ENCODE data around the gene PREX1. TPM values are rescaled to one million over a fixed set of nuclear protein-coding genes. Genes with fewer than 3 reads are reported as not detected.

PREX1 gene
- polyA plus RNA-seq, 3 donors = 3.3 to 22.8 (median 21.5) TPM

- WGBS, 3 donors = 54 to 71% (median 54%) methylated on average over 12 of the region's 12 CpGs
- no peak overlapping the region for H3K27ac ChIP-seq (ENCODE audit: low read depth, low read length)
Observed at GRCh38 chr20:48706710-48707365, 121.0 kb downstream of the PREX1 start.

GRCh38 chr20:48706116-48706656 is 121.6 kb downstream of the PREX1 start:
- no peak overlapping the region for H3K27ac ChIP-seq (ENCODE audit: low read depth, low read length)
- 91 to 96% (median 95%) methylated on average over 2 of the region's 2 CpGs for WGBS, 3 donors

GRCh38 chr20:48705240-48706115 is 122.3 kb downstream of the PREX1 start:
- WGBS, 3 donors = 65 to 77% (median 67%) methylated on average over 8 of the region's 8 CpGs
- H3K27ac ChIP-seq (ENCODE audit: low read depth, low read length) = no peak overlapping the region

- 74 to 89% (median 85%) methylated on average over 10 of the region's 10 CpGs for WGBS, 3 donors
- H3K27ac ChIP-seq (ENCODE audit: low read depth, low read length) = no peak overlapping the region
Observed at GRCh38 chr20:48704761-48705160, 123.0 kb downstream of the PREX1 start.

- H3K27ac ChIP-seq (ENCODE audit: low read depth, low read length) = no peak overlapping the region
- WGBS, 3 donors = 55 to 69% (median 61%) methylated on average over 15 of the region's 15 CpGs
Observed at GRCh38 chr20:48703511-48704219, 124.1 kb downstream of the PREX1 start.

- 55 to 70% (median 60%) methylated on average over 12 of the region's 12 CpGs for WGBS, 3 donors
- H3K27ac ChIP-seq (ENCODE audit: low read depth, low read length) = no peak overlapping the region
Observed at GRCh38 chr20:48703107-48703506, 124.7 kb downstream of the PREX1 start.

GRCh38 chr20:48702455-48702913 is 125.3 kb downstream of the PREX1 start:
- no peak overlapping the region for H3K27ac ChIP-seq (ENCODE audit: low read depth, low read length)
- 77 to 82% (median 82%) methylated on average over 8 of the region's 8 CpGs for WGBS, 3 donors

GRCh38 chr20:48701702-48702101 is 126.1 kb downstream of the PREX1 start:
- H3K27ac ChIP-seq (ENCODE audit: low read depth, low read length) = no peak overlapping the region
- WGBS, 3 donors = 89 to 97% (median 96%) methylated on average over 7 of the region's 7 CpGs

GRCh38 chr20:48698507-48699267 is 129.1 kb downstream of the PREX1 start:
- H3K27ac ChIP-seq (ENCODE audit: low read depth, low read length) = no peak overlapping the region
- 88 to 93% (median 91%) methylated on average over 13 of the region's 13 CpGs for WGBS, 3 donors

GRCh38 chr20:48697845-48698491 is 129.8 kb downstream of the PREX1 start:
- H3K27ac ChIP-seq (ENCODE audit: low read depth, low read length) = no peak overlapping the region
- whole genome bisulfite sequencing, 3 donors = 43 to 72% (median 58%) methylated on average over 8 of the region's 8 CpGs

- WGBS, 3 donors = 89 to 94% (median 90%) methylated on average over 4 of the region's 4 CpGs
- no peak overlapping the region for H3K27ac ChIP-seq (ENCODE audit: low read depth, low read length)
Observed at GRCh38 chr20:48696671-48697070, 131.1 kb downstream of the PREX1 start.

GRCh38 chr20:48695738-48696137 is 132.1 kb downstream of the PREX1 start:
- H3K27ac ChIP-seq (ENCODE audit: low read depth, low read length) = no peak overlapping the region

- H3K27ac ChIP-seq (ENCODE audit: low read depth, low read length) = no peak overlapping the region
- WGBS, 3 donors = 23 to 82% (median 67%) methylated on average over 2 of the region's 2 CpGs
Observed at GRCh38 chr20:48695255-48695654, 132.5 kb downstream of the PREX1 start.

GRCh38 chr20:48694381-48694865 is 133.4 kb downstream of the PREX1 start:
- H3K27ac ChIP-seq (ENCODE audit: low read depth, low read length) = no peak overlapping the region
- 77 to 90% (median 87%) methylated on average over 7 of the region's 7 CpGs for WGBS, 3 donors

GRCh38 chr20:48691523-48691922 is 136.3 kb downstream of the PREX1 start:
- no peak overlapping the region for H3K27ac ChIP-seq (ENCODE audit: low read depth, low read length)
- 90% methylated on average over 7 of the region's 7 CpGs for WGBS, 3 donors

GRCh38 chr20:48690888-48691287 is 136.9 kb downstream of the PREX1 start:
- no peak overlapping the region for H3K27ac ChIP-seq (ENCODE audit: low read depth, low read length)
- 78 to 81% (median 78%) methylated on average over 18 of the region's 18 CpGs for WGBS, 3 donors

- WGBS, 3 donors = 91% methylated on average over 9 of the region's 9 CpGs
Observed at GRCh38 chr20:48689874-48690571, 137.8 kb downstream of the PREX1 start.

More at GRCh38 chr20:48689874-48690571, 137.8 kb downstream of the PREX1 start:
- H3K27ac ChIP-seq (ENCODE audit: low read depth, low read length) = no peak overlapping the region
